GM18517 (cell line): ENCODE results near the gene STRN3.
"Not testable (repeated sequence)": the region's sequence is repeated elsewhere in the genome, so short reads cannot be mapped to it uniquely, and the experiment has no call there.

Source experiments
- ATAC-seq: cut with Tn5 transposase; IDR thresholded peaks from one replicate; pipeline ENCODE4 v1.9.1; 2021; ENCODE audit warnings: mild to moderate bottlenecking, moderate library complexity; ENCODE audit not compliant: unreplicated experiment

The STRN3 gene

DNA sequence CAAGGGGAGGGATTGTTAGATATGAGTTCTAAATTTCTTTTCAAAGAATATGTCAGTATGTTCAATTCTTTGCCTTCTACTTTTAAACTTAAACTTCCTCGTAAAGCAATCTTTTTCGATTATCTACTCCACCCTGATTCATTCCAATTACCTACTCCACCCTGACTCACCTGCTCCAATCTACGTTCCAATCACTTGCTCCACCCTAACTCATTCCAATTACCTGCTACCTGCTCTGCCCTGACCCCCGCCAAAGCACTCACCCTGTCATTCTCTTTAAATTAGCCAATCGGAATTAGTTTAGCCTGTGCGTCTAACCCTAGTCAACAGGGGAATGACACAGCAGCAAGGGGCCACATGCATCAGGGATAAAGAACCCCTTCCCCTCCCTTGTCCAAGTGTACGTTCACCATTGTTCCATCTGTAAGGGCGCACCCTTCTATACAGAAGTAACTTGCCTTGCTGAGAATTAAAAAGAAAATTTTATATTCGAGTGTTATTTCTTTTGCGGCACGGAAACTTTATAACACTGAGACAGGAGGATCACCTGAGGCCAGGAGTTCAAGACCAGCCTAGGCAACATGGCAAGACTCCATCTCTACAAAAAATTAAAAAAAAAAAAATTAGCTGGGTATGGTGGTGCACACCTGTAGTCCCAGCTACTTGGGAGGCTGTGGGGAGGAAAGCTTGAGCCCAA lies 54.0 kb downstream of the STRN3 start:
- ATAC-seq, result not testable (repeated sequence)

DNA sequence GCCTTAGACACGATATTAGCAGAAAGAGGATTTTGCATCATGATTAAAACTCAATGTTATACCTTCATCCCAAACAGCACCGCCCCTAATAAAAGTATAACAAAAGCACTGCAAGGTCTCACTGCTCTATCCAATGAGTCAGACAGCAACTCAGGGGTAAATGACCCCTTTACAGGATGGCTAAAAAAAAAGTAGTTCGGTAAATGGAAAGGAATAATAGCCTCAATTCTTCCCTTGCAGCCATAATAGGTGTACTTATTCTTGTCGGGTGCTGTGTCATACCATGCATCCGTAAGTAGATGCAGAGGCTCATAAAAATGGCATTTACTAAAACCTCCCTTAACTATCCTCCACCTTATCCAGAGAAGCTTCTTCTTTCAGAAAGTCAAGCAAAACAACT lies 54.6 kb downstream of the STRN3 start:
- no peak for ATAC-seq

DNA sequence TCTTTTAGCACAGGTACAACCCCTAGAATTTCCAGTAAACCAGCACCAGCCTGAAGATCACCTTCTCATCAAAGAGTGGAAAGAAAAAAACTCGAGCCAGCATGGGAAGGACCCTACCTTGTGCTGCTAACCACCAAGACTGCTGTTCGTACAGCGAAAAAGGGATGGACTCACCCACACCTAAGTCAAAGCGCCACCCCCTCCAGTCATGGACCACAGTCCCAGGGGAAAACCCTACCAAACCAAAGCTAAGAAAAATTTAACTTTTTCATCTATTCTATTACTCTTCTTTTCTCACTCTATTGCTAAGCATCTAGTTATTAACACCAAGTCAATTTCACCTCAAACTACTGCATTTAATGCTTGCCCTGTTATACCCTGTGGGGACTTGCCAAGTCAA lies 56.4 kb downstream of the STRN3 start:
- ATAC-seq, result peak; percentile 46

DNA sequence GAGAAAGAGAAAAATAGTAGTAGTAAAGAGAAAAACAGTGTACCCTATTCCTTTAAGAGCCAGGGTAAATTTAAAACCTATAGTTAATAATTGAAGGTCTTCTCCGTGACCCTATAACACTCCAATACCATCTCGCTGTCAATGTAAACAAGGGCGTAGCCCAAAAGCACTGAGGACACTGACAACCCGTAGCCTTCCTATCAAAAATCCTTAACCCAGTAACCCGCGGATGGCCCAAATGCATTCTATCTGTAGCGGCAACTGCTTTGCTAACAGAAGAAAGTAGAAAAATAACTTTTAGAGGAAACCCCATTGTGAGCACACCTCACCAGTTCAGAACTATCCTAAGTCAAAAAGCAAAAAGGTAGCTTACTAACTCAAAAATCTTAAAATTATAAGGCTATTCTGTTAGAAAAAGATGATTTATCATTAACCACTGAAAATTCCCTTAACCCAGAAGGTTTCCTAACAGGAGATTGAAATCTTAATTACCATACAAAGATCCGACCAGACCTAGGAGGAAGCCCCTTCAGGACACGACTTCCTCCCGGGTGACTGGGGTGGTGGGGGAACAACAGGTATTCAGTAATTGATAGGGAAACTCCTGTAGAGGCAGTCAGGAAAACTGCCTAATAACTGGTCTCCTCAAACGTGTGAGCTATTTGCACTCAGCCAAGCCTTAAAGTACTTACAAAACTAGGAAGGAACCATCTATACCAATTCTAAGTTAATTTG lies 58.6 kb downstream of the STRN3 start:
- ATAC-seq, result not testable (repeated sequence)

DNA sequence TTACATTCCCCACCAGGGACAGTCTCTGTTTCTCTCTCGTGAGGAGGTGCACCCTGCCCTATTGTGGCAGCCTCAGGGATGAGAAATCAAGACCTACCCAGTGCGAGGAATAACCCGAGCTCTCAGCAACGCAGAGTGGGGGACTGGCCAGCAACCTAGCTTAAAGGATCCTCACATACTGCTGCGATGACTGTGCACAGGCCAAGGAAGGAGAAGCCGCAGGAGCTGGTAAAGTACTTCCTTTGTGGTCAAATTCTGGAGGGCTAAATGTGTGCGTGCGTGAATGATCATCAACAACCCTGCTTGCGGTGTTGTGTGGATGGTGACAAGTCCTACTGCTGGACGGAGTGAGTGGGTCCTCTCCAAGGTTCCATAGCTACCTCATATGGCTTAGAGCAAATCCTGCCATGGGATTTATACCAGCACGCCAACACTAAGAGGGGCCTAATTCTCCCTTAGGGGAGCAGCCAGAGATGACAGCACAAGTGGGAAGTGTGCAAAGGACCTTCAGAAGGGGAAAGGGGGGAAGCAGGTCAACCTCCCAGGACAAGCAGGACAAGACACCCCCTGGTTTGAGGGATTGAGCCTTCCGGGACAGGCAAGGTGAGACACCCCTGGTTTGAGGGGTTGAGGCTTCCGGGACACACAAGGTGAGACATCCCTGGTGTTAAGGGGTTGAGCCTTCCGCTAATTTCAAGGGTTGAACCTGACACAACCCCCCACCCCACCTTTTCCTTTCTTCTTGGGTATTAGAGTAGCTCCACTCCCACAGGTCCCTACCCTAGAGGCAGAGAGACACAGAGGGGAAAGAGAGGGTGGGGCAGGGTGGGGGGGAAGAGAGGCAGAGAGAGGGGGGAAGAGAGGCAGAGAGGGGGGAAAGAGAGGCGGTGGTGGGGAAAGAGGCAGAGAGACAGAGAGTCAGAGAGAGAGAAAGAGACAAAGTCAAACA lies 59.5 kb downstream of the STRN3 start:
- no peak for ATAC-seq

DNA sequence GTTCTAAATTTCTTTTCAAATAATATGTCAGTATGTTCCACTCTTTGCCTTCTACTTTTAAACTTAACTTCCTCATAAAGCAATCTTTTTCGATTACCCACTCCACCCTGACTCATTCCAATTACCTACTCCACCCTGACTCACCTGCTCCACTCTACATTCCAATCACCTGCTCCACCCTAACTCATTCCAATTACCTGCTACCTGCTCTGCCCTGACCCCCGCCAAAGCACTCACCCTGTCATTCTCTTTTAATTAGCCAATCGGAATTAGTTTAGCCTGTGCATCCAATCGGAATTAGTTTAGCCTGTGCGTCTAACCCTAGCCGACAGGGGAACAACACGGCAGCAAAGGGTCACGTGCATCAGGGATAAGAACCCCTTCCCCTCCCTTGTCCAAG lies 60.3 kb downstream of the STRN3 start:
- ATAC-seq, result not testable (repeated sequence)

DNA sequence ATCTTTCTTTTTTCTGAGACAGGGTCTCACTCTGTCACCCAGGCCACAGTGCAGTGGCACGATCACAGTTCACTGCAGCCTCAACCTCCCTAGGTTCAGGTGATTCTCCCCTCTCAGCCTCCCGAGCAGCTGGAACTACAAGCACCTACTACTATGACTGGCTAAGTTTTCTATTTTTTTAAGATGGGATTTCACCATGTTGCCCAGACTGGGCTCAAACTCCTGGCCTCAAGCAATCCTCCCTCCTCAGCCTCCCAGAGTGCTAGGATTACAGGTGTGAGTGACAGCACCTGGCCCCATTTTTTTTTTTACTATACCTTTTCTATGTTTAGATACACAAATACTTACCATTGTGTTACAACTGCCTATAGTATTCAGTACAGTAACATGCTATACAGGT lies 63.6 kb downstream of the STRN3 start:
- ATAC-seq, result not testable (repeated sequence)

DNA sequence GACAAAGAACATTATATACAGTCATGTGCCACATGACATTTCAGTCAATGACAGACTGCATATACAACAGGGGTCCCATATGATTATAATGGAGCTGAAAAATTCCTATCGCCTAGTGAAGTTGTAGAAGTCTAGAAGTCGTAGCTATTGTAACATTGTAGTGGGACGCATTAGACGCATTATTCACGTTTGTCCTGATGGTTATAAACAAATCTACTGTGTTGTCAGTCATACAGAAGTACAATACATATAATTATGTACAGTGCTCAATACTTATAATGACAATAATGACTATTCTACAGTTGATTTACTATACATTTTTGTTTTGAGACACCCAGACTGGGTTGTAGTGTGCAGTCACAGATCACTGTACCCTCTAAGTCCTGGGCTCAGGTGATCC lies 64.8 kb downstream of the STRN3 start:
- ATAC-seq, result no peak

DNA sequence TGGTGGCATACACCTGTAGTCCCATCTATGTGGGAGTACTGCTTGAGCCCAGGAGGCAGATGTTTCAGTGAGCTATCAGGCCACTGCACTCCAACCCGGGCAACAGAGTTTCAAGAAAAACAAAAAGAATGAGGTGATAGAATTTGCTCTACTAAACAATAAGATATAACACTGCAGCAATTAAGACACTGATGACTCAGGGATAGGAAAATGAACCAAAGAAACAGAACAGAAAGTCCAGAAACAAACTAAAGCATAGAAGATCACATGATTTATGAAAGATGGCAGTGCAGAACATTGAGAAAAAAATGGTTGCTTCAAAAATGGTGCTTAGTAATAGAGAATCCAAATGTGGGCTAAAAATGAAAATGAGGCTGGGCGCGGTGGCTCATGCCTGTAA lies 66.0 kb downstream of the STRN3 start:
- no peak for ATAC-seq

DNA sequence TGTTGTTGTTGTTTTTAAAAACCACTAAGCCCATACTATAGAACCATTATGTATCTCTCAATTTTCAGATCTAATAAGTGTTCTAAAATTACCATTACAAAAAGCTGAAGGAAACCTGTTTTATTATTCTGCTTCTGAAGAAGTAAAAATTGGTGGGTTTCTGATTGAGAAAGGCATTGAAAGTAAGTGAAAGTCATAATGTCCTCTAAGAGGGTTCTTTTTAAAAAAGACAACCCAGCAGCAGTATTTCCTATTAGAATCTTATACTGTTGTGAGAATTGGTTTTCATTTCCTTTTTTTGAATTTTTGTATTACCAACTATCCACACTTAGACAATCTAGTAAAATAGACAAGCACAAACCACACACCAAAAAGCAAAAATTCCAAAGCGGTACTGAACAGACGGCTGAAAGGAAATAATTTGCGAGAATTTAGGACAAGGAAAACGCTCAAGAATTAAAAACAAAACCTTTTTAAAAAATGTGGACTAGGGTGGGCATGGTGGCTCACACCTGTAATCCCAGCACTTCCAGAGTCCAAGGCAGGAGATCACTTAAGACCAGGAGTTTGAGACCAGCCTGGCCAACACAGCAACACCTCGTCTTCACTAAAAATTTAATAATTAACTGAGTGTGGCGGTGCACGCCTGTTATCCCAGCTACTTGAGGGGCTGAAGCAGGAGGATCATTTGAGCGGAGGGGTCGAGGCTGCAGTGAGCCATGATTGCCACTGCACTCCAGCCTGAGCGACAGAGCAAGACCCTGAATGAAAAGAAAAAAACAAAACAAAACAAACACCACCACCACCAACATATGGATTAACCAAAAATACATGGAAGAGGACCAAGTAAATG lies 67.4 kb downstream of the STRN3 start:
- ATAC-seq, result peak; percentile 29

DNA sequence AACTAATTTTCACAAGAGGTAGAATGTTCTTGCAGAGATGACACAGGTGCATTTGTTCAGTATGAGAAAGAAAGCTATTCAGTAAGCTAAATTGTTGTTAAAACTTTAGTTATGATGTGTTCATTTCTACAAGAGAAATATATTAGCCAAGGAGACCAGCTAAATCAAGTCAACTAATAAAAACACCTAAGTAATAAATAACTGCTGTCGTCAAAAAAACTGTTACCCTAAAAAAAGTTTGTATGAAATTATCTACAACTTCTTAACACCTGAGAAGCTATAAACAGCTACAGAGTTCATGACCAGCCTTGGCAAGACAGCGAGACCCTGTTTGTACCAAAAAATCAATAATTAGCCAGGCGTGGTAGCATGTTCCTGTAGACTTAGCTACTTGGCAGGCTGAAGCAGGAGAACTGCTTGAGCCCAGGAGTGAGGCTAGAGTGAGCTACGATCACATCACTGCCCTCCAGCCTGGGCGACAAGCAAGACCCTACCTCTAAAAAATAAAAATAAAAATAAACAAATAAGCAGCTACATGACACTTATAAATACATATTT lies 68.3 kb downstream of the STRN3 start:
- peak; percentile 54 for ATAC-seq

DNA sequence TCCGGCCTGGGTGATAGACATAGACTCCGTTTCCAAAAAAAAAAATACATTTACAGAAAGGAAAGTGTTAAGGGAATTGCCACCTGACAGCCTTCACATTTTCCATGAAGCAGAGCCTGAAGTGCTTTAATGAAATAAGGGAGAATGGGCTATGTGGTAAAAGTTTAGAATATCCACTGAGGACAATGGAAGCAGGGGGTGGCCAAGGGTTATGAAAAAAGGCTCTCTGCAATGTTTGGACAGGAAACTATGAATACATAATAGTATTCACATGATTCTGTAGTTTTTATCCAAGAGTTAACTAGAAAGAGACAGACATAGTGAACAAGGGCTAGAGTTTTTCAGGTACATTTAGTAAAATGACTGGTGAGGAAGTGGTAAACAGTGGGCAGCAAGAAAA lies 76.5 kb downstream of the STRN3 start:
- ATAC-seq, result no peak

DNA sequence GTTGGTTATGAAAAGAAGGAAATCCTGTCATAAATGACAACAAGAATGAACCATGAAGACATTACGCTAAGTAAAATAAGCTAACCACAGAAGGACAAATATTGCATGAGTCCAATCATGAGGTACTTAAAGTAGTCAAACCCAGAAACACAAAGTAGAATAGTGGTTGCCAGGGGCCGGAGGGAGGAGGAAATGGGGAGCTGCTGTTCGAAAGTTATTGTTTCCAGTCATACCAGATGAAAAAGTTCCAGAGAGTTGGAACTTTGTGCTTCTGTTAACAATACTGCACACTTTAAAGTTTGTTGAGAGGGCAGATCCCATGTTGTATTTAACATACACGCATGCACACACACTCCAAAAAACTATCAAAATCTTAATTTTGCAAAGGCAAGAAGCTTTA lies 82.5 kb downstream of the STRN3 start:
- ATAC-seq, result no peak

DNA sequence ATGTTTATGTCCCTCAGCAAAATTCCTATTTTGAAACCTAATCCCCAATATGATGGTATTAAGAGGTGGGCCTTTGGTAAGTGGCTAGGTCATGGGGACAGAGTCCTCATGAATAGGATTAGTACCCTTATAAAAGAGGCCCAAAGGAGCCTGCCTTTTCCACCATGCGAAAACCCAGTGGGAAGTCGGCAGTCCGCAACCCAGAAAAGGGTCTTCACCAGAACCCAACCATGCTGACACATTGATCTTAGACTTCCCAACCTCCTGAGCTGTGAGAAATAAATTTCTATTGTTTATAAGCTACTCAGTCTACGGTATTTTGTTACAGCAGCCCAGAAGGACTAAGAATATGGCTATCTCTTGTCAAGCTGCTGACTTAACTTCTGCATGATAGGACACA lies 85.3 kb downstream of the STRN3 start:
- no peak for ATAC-seq

DNA sequence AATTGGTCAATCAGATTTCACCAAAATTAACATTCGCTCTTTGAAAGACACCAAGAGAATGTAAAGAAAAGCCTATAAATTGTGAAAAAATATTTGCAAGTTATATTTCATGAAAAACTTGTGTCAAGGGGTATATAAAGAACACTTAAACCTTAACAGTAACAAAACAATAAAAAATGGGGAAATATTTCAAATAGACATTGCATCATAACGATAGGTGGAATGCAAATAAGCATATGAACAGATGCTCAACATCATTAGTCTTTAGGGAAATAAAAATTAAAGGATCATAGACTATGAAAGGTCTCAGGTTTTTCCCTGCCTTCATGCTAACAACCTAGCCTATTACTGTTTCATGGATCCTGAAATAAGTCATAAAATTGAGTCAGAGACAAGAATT lies 87.6 kb downstream of the STRN3 start:
- ATAC-seq, result no peak

DNA sequence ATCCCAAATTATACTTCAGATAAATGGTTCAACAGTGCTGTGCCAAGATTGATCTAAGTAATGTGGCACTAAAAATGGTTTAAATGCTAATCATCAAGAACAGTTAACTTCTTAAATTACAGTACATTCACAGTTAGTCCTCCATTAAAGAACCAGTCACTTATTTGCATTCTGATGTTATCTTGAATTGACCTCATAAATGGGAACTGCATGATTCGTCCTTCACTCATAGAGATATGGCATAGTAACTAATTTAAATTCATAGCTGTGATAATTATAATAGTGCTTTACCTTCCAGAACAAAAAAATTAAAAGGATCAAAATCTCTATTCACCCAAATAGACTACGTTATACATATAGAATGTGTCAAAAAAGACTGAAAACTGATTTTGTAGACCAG lies 90.7 kb downstream of the STRN3 start:
- ATAC-seq, result no peak

DNA sequence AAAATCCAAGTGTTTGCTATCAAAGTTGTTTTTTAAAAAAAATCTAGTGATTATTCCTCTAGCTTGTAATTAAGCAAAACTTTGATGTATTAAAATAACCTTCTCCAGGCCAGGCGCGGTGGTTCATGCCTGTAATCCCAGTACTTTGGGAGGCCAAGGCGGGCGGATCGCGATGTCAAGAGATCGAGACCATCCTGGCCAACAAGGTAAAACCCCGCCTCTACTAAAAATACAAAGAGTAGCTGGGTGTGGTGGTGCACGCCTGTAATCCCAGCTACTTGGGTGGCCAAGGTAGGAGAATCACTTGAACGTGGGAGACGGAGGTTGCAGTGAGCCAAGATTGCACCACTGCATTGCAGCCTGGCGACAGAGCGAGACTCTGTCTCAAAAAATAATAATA lies 92.2 kb downstream of the STRN3 start:
- not testable (repeated sequence) for ATAC-seq

DNA sequence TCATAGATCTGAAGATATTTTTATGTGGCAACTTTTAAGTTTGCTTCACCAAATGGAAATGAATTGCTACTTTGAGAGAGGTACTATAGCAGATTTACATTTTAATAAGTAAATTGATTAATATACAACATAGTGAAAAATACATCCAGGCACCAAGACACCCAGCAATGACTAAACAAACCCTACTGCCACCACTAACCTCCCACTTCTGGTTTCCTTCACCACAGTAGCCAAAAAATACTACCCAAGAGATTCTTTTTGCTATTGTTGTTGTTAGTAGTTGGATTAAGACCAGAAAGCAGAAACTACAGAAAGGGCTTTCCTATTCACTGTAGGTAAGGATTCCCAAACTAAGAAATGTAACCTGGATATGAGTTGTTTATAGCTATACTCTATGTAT lies 97.7 kb downstream of the STRN3 start:
- peak; percentile 55 for ATAC-seq

DNA sequence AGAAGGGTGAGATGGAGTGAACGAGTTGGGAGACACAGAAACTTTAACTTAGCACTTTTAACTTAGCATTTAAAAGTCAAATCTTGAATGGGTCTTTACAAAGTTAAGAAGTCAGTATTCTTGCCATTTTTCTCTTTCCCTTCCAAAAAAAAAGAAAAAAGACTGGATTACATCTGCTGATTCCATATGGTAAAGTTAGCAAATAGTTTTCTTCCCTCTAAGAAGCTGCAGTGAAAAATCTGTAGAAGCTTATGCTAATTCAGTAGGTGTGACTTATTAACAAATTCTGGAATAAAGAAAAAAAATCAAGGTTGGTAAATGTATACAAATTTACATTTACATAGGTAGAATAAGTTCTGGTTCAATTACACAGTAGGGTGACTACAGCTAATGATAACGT lies 100.9 kb downstream of the STRN3 start:
- no peak for ATAC-seq

DNA sequence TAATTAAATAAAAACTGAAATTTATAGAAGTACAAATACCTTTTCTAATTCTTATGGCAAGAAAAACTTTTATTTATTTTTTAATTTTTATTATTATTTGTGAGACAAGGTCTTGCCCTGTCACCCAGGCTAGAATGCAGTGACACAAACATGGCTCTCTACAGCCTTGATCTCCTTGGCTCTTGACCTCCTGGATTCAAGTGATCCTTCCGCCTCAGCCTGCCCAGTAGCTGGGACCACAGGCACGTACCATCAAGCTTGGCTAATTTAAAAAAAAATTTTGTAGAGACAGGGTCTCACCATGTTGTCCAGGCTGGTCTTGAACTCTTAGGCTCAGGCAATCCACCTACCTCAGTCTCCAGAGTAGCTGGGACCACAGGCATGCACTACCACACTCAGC lies 104.4 kb downstream of the STRN3 start:
- ATAC-seq, result no peak
